Loucy (cell line): ENCODE measurements around the gene COL13A1.

Experiments
- EZH2phosphoT487 ChIP-seq: fragments of 200-600 bp; IDR thresholded peaks from 2 replicates; pipeline ENCODE4 v1.6.1; 2018; ENCODE audit warnings: antibody characterized with exemption, mild to moderate bottlenecking, moderate library complexity, borderline replicate concordance
- TF ChIP-seq, protein P1 (sequence below): fragments of 200-600 bp; sonication (generic); conservative IDR thresholded peaks from 2 replicates; pipeline ENCODE4 v1.5.1; 2014; ENCODE audit warnings: mild to moderate bottlenecking, antibody characterized with exemption, low read length

DNA sequence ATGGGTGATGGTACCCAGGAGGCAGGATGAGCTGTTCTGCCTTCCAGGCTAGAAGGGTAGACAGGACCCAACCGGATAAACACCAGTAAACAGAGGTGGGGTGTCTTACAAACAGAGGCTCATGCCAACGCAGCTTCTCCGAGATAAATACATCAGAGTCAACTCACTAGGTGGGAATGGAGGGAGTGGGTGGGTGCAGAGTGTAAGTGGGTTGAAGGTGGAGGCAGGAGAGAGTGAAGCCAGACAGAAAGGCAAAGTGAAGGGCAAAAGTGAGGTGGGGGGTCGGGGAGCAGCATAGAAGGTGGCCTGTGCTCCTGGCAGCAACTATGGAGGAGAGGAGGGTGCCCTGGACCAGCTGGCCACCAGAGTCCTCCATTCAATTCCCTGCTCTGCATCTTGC is 40.4 kb upstream of the COL13A1 start:
- TF ChIP-seq, protein P1, sequence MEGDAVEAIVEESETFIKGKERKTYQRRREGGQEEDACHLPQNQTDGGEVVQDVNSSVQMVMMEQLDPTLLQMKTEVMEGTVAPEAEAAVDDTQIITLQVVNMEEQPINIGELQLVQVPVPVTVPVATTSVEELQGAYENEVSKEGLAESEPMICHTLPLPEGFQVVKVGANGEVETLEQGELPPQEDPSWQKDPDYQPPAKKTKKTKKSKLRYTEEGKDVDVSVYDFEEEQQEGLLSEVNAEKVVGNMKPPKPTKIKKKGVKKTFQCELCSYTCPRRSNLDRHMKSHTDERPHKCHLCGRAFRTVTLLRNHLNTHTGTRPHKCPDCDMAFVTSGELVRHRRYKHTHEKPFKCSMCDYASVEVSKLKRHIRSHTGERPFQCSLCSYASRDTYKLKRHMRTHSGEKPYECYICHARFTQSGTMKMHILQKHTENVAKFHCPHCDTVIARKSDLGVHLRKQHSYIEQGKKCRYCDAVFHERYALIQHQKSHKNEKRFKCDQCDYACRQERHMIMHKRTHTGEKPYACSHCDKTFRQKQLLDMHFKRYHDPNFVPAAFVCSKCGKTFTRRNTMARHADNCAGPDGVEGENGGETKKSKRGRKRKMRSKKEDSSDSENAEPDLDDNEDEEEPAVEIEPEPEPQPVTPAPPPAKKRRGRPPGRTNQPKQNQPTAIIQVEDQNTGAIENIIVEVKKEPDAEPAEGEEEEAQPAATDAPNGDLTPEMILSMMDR, result no peak
- no peak for TF ChIP-seq EZH2phosphoT487
